GM13977 (cell line): ENCODE data around the gene FNBP1L.
"Not testable (repeated sequence)": the region's sequence is repeated elsewhere in the genome, so short reads cannot be mapped to it uniquely, and the experiment has no call there.

Experiments used
- DNase-seq: peaks from one replicate; pipeline ENCODE4 v3.0.0; 2012; ENCODE audit warnings: low spot score
- CTCF ChIP-seq: IDR thresholded peaks from 2 replicates; pipeline ENCODE4 v1.5.1; 2012; ENCODE audit warnings: mild to moderate bottlenecking, control low read depth; ENCODE audit not compliant: insufficient read depth; ENCODE audit errors: extremely low read depth, missing control alignments
- in situ Hi-C: fragments of 300-500 bp; cut with MboI; formaldehyde crosslinking; loops from one replicate; pipeline ENCODE4 v1.12.0; 2022; ENCODE audit warnings: low sequenced_read_pairs, low pct_unique_long_range_greater_than_20kb, mixed read lengths, inconsistent platforms; ENCODE audit not compliant: unreplicated experiment

Gene FNBP1L

GRCh38 chr1:93475681-93476080 is 27.8 kb downstream of the FNBP1L start:
- TF ChIP-seq CTCF: no peak
- in situ Hi-C loops: no loop called here
- DNase-seq: no peak

- DNase-seq, in situ Hi-C loops: not testable (repeated sequence)
These were observed 31.3 kb downstream of the FNBP1L start for GRCh38 chr1:93479133-93479745.

- in situ Hi-C loops, DNase-seq: not testable (repeated sequence)
These were observed 34.0 kb downstream of the FNBP1L start for GRCh38 chr1:93481899-93482298.

- DNase-seq: no peak
- in situ Hi-C loops: no loop called here
- TF ChIP-seq CTCF: no peak
These were observed 35.3 kb downstream of the FNBP1L start for GRCh38 chr1:93483200-93483599.

- in situ Hi-C loops: no loop called here
- DNase-seq: no peak
- TF ChIP-seq CTCF: no peak
These were observed 35.7 kb downstream of the FNBP1L start for GRCh38 chr1:93483606-93484005.

- DNase-seq: no peak
- in situ Hi-C loops: no loop called here
These were observed 40.3 kb downstream of the FNBP1L start for GRCh38 chr1:93488207-93488606.

GRCh38 chr1:93489756-93490155 is 41.8 kb downstream of the FNBP1L start:
- TF ChIP-seq CTCF: no peak
- no peak for DNase-seq
- in situ Hi-C loops: no loop called here

More at GRCh38 chr1:93488207-93488606, 40.3 kb downstream of the FNBP1L start:
- no peak for TF ChIP-seq CTCF

GRCh38 chr1:93490357-93490756 is 42.4 kb downstream of the FNBP1L start:
- in situ Hi-C loops: no loop called here

More at GRCh38 chr1:93490357-93490756, 42.4 kb downstream of the FNBP1L start:
- DNase-seq: no peak
- TF ChIP-seq CTCF: no peak
